Activated CD8-positive, alpha-beta memory T cell treated with anti-CD3 and anti-CD28 coated beads, Interleukin-2, amount 10 ng/mL, durations not matched to agents 7 days and 5 days (primary cell): ENCODE results near the gene SLC9C1. TPM values are rescaled to one million over a fixed set of nuclear protein-coding genes. Genes with fewer than 3 reads are reported as not detected.

ENCODE experiments used
- ATAC-seq: fragments of 150-1000 bp; cut with Tn5 transposase; one replicate; pipeline ENCODE4 v1.10.0; 2021; ENCODE audit warnings: moderate library complexity
- CTCF ChIA-PET: fragments of 350-600 bp; sonication (Branson Sonifier 250); formaldehyde crosslinking; loops from one replicate; lab custom pipeline; 2021; ENCODE audit warnings: antibody characterized with exemption; lab: Charles Lee
- DNase-seq: peaks from one replicate; pipeline ENCODE4 v3.0.0-alpha.2; 2020
- H3K27ac Mint-ChIP-seq: one replicate; pipeline ENCODE4 v1.8.0; 2021; ENCODE audit warnings: mild to moderate bottlenecking, mixed read lengths
- H3K27me3 Mint-ChIP-seq: one replicate; pipeline ENCODE4 v1.8.0; 2021; ENCODE audit warnings: mixed read lengths
- H3K36me3 Mint-ChIP-seq: one replicate; pipeline ENCODE4 v1.8.0; 2021; ENCODE audit warnings: mild to moderate bottlenecking, mixed read lengths
- H3K4me1 Mint-ChIP-seq: one replicate; pipeline ENCODE4 v1.8.0; 2021; ENCODE audit warnings: mixed read lengths
- H3K4me3 Mint-ChIP-seq: one replicate; pipeline ENCODE4 v1.8.0; 2021; ENCODE audit warnings: mild to moderate bottlenecking, moderate library complexity, mixed read lengths
- H3K9me3 Mint-ChIP-seq: one replicate; pipeline ENCODE4 v1.8.0; 2022; ENCODE audit warnings: low read depth, mixed read lengths
- total RNA-seq, 2 experiments: library from RNA; stranded (reverse); gene quantifications; one replicate each; pipeline ENCODE4 v1.2.3, GENCODE V29; 2021

SLC9C1 gene
- total RNA-seq, 2 experiments from 2014 or later = 0.28 TPM; not detected in 1

DNA sequence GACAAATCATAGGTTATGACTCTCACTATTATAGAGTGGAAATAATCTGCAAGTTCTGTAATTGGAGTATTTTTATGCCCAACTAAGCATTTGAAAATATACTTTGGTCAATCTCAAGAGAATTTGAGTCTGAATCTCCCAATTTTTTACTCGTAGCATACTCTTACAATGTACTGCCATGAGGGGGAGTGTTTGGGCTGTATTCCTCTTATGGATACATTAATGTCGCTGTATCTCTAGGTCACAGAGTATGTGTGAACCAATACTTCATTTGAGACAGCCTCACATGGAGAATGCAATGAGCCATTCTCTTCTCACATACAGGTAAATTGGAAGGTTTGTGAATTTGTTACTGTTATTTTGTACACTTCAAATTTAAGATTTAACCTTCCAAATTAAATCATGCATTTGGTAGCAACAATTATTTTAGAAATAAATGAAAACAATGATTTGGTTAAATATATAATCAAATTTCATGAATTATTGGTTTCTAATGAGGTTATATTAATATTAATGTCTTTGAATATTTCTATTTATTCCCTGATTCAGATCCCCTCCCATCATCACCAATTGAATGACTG is 33.4 kb upstream of the SLC9C1 start:
- H3K4me3 Mint-ChIP-seq = no peak overlapping the region
- CTCF ChIA-PET = interaction anchor here (1.0 to 2.0 kb wide), 6 partner anchors 34 to 216 kb away, joined by 3 to 7 read pairs (median 4); partner anchors contain the start of gene SLC9C1
- H3K9me3 Mint-ChIP-seq = no peaks in the 10 kb centered on the region
- peaks cover 13% of the 10 kb centered on the region for H3K27me3 Mint-ChIP-seq
- ATAC-seq (peak; percentile 99), DNase-seq (no peak)
- H3K27ac Mint-ChIP-seq = no peak overlapping the region
- H3K36me3 Mint-ChIP-seq = no peaks in the 10 kb centered on the region
- H3K4me1 Mint-ChIP-seq = peaks cover 4% of the 10 kb centered on the region

DNA sequence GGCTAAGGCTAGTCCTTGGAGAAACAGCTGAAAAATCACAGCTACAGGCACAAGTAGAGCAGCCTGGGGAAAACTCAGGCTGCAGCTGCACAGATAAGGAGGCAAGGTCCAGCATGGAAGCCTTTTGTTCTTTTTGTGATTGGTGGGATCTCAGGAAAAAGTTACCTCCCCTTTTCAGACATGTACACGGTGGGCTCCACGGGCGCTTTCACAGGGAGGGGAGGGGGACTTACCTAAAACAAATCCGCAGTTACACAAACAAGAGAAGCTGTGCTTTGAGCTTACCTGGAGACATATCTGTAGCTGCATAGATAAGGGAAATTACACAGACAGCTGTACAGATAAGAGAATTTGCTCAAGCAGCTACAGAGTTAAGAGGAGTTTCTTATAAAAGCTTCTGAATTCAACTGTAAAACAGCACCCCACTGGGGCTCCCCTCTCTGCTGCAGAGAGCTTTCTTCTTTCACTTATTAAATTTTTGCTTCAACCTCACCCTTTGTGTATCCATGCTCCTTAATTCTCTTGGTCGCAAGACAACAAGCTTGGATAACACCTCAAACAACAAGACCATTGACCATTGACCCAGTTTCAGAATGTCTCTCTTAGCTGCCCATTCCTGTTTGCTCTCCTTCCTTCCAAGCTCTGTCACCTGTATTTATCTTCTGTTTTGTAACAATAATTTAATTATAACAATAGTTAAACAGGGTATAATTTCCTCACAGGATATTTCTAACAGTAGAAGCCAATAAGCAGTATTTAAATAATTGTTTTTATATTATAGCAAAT is 28.0 kb upstream of the SLC9C1 start:
- Mint-ChIP-seq H3K9me3 (no peaks in the 10 kb centered on the region), H3K4me3 (no peak overlapping the region), H3K27ac (no peak overlapping the region), H3K36me3 (no peaks in the 10 kb centered on the region), H3K4me1 (no peaks in the 10 kb centered on the region), H3K27me3 (peaks cover 15% of the 10 kb centered on the region)
- DNase-seq (no peak), ATAC-seq (no peak)
- CTCF ChIA-PET = interaction anchor here (0.6 to 1.3 kb wide), 6 partner anchors 9 to 211 kb away, joined by 3 to 5 read pairs (median 3); no protein-coding TSS in a partner anchor

DNA sequence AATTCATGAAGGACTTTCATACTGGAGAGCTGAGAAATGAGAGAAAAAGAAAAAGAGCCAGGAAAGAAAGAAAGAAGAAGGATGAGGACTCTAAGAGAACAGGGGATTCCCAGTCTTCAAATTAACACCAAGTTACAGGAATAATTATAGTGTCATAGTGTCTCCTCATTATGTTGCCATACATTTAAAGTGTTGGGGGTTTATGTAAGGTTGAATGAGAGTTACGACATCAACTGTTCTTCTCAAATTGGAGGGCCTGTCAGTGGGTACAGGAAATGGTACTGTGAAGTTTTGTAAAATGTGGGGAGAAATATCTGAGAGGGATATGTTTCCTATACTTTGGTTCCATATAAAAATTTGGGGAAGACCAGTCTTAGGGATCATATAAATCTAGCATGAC is 26.7 kb upstream of the SLC9C1 start:
- Mint-ChIP-seq H3K9me3 (peaks cover 3% of the 10 kb centered on the region), H3K4me1 (no peaks in the 10 kb centered on the region), H3K27me3 (peaks cover 11% of the 10 kb centered on the region), H3K4me3 (no peak overlapping the region), H3K36me3 (peaks cover 2% of the 10 kb centered on the region), H3K27ac (no peak overlapping the region)
- CTCF ChIA-PET = interaction anchor here (2.7 kb wide), 1 partner anchor 27 kb away, joined by 9 read pairs; the partner anchor contains the start of gene SLC9C1
- no peak for DNase-seq
- no peak for ATAC-seq

DNA sequence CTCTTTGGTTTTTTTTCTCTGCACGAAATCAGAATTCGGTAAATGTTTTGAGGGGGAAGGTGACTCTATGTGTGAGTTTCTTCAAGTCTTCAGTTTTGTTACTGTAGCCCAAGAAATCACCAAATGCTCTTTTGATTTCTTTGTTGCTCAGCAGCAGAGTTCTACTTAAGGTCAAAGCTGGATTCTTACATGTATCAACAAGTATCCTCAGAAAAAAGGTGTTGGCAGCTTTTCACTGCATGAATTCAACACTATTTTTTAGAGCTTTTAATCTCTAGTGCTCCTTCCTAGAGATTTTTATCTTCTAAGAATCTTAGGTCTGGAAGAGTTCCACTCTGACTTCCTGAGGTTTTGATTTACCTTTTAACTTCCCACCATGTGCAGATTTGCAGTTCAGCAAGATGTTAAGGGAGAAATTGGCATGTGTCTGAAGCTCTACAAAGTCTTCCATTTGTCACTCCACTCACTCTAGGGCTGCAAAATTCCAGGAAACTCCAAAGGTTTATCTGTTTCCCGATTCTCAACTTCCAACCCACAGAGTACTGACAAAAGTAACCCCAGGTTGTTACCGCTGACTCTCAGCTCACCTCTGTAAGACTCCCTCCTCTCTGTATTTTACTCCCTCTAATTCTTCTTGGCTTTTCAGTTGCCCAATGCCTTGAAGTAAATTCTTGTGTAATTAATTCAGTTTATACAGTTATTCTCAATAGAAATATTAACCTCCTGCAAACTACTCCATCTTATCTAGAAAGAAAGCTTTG is 25.7 kb upstream of the SLC9C1 start:
- Mint-ChIP-seq H3K9me3 (peaks cover 7% of the 10 kb centered on the region), H3K36me3 (peaks cover 8% of the 10 kb centered on the region), H3K4me1 (no peaks in the 10 kb centered on the region), H3K4me3 (no peak overlapping the region), H3K27me3 (peaks cover 11% of the 10 kb centered on the region), H3K27ac (no peak overlapping the region)
- no peak for ATAC-seq
- no peak for DNase-seq
- CTCF ChIA-PET = interaction anchor here (1.1 to 2.7 kb wide), 3 partner anchors 26 to 183 kb away, joined by 3 to 9 read pairs (median 5); partner anchors contain the start of gene SLC9C1

DNA sequence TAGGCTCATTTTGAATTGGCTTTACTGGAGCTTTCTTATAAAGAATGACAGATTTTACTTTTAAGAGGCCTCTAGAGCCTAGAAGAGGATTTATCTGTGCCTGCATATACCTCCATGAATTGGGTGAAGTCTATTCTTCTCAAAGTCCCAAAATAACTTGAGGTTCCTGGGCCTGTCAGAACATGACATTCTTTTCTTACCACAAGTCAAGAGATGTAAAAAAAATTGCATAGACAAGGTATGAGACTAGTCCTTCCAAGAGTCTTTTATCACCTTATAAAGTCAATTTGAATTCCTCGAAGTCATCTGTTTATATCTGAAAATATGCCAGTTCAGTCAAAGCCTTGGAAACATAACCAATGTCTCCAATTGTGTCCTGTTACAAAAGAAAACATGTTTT is 21.8 kb upstream of the SLC9C1 start:
- no peak for ATAC-seq
- DNase-seq = no peak
- Mint-ChIP-seq H3K36me3 (peaks cover 11% of the 10 kb centered on the region), H3K27me3 (no peaks in the 10 kb centered on the region), H3K27ac (no peak overlapping the region), H3K4me1 (no peaks in the 10 kb centered on the region), H3K9me3 (peaks cover 7% of the 10 kb centered on the region), H3K4me3 (no peak overlapping the region)
- CTCF ChIA-PET = interaction anchor here (1.1 to 1.6 kb wide), 2 partner anchors 11 to 215 kb away, joined by 3 to 6 read pairs; no protein-coding TSS in a partner anchor

DNA sequence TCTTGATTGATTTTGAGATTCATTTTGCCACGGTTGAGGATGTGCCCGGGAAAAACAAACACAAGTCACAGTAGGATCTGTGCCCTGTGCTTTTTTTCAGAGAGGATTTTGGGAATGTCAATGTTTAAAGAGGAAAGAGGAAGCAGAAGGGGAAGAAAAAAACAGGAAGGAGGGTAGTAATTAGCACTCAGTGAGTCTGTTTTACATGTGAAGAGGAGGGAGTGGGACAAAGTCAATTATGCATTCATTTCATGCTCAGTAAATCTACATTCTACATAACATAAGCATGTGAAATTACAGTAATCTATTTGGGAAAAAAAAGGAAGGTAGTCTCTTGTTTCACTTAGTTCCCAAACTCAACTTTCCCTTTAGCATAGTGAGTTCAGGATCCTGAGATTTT is 20.6 kb upstream of the SLC9C1 start:
- CTCF ChIA-PET = interaction anchor here (1.1 kb wide), 1 partner anchor 11 kb away, joined by 4 read pairs; no protein-coding TSS in a partner anchor

DNA sequence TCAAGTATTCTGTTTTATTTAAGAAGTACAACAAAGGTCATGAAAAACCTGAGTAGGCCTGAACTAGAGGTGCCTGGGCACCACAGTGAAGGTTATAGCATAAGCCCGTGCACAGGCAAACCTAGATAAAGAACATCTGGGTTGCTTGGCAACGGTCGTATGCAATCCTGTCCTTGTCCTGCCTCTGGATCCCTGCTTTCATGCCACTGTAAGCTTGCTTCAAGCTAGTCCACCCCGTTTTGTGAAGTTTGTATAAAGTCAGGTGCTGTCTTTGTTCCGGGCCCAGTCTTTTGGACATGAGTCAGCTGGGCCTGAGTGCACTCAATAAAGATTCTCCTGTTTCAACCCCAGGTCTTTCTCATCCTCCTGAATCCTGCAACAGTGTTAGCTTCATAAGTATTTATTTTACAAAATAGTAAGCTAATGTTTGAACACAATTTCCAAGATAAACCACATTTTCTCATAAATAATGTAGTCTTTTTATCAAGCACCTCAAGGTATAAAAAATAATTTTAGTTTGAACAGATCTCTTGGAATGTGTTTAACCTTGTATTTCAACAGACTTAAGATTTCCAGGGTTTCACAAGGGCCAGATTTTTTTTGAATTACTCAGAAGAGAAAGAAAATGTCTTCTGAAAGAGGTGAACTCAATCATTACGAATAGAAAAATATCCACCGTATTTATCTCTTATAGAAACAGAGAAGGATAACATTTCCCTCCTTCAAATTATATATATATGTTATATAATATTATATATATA is 14.3 kb upstream of the SLC9C1 start:
- H3K27me3 Mint-ChIP-seq = no peaks in the 10 kb centered on the region
- CTCF ChIA-PET = interaction anchor here (1.4 to 2.5 kb wide), 2 partner anchors 15 to 197 kb away, joined by 3 to 7 read pairs; partner anchors contain the start of gene SLC9C1
- no peaks in the 10 kb centered on the region for H3K36me3 Mint-ChIP-seq
- H3K27ac Mint-ChIP-seq = no peak overlapping the region
- no peak overlapping the region for H3K4me3 Mint-ChIP-seq
- no peaks in the 10 kb centered on the region for H3K4me1 Mint-ChIP-seq
- H3K9me3 Mint-ChIP-seq = no peaks in the 10 kb centered on the region
- no peak for DNase-seq
- ATAC-seq = no peak

More for the DNA sequence above, 20.6 kb upstream of the SLC9C1 start:
- Mint-ChIP-seq H3K9me3 (peaks cover 7% of the 10 kb centered on the region), H3K27ac (no peak overlapping the region), H3K27me3 (no peaks in the 10 kb centered on the region), H3K4me1 (no peaks in the 10 kb centered on the region), H3K36me3 (peaks cover 11% of the 10 kb centered on the region), H3K4me3 (no peak overlapping the region)
- DNase-seq (no peak), ATAC-seq (no peak)

DNA sequence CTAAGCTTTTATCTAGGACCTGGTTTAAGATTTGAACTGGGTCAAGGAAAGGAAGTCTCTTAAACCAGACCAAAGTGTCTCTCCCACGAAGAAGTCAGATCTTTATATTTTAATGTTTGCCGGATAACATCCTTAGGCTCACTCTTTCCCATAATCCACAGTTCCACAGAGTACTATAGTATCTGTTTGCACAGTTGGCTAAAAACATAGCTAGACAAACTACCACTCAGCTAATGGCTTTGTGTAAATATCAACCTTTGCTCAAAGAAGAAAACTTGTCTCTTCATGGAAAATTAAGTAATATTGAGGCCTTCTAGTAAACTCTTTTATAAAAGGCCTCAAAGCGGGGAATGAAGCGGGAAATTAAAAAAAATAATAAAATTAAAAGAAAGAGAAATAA is 13.5 kb upstream of the SLC9C1 start:
- H3K4me1 Mint-ChIP-seq = no peaks in the 10 kb centered on the region
- H3K27me3 Mint-ChIP-seq = no peaks in the 10 kb centered on the region

DNA sequence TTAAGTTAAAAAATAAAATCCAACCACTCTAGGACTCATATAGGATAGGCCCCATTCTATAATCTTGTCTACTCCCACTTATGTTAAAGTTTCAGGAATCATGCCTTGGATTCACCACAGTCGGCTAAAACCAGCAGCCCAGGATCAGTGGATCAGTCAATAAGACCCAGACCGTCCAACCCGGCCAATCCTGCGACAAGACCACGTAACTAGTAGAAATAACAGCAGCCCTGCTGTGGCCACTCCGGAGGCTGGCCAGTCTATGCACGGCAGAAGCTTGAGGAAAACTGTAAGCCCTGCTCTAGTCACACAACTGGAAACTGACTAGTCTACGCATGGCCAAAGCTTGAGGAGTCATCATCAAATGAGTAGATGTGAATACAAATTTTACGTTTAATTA is 12.8 kb upstream of the SLC9C1 start:
- no peak overlapping the region for H3K27ac Mint-ChIP-seq
- H3K4me1 Mint-ChIP-seq = no peaks in the 10 kb centered on the region
- no peak for ATAC-seq
- no peaks in the 10 kb centered on the region for H3K36me3 Mint-ChIP-seq
- no peaks in the 10 kb centered on the region for H3K9me3 Mint-ChIP-seq
- H3K4me3 Mint-ChIP-seq = no peak overlapping the region
- no peaks in the 10 kb centered on the region for H3K27me3 Mint-ChIP-seq
- DNase-seq = no peak
- CTCF ChIA-PET = interaction anchor here (1.4 kb wide), 1 partner anchor 195 kb away, joined by 3 read pairs; no protein-coding TSS in a partner anchor

More for the DNA sequence above, 13.5 kb upstream of the SLC9C1 start:
- CTCF ChIA-PET = interaction anchor here (1.4 to 2.5 kb wide), 2 partner anchors 14 to 196 kb away, joined by 3 to 7 read pairs; partner anchors contain the start of gene SLC9C1
- Mint-ChIP-seq H3K27ac (no peak overlapping the region), H3K4me3 (no peak overlapping the region), H3K36me3 (no peaks in the 10 kb centered on the region), H3K9me3 (no peaks in the 10 kb centered on the region)
- DNase-seq (no peak), ATAC-seq (no peak)

DNA sequence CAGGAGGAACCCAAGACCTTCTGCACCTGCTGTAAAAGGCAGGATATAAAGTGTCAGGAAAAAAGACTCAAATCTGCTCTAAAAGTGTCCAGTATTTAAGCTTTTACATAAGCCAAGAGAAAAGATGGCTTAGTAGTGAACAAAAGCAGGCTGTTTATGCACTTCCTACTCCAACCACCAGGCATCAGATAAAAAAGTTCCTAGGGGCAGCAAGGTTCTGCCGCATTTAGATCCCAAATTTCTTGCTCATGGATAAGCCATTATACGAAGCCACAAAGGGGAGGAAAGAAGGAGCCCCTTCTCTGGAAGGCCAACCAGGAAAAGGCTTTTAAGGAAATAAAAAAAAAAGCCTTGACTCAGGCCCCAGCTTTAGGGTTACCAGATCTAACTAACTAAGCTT is 10.6 kb upstream of the SLC9C1 start:
- ATAC-seq = no peak
- CTCF ChIA-PET = interaction anchor here (1.0 to 3.7 kb wide), 14 partner anchors 9 to 233 kb away, joined by 3 to 30 read pairs (median 4); partner anchors contain the start of gene SLC9C1
- H3K36me3 Mint-ChIP-seq = no peaks in the 10 kb centered on the region

DNA sequence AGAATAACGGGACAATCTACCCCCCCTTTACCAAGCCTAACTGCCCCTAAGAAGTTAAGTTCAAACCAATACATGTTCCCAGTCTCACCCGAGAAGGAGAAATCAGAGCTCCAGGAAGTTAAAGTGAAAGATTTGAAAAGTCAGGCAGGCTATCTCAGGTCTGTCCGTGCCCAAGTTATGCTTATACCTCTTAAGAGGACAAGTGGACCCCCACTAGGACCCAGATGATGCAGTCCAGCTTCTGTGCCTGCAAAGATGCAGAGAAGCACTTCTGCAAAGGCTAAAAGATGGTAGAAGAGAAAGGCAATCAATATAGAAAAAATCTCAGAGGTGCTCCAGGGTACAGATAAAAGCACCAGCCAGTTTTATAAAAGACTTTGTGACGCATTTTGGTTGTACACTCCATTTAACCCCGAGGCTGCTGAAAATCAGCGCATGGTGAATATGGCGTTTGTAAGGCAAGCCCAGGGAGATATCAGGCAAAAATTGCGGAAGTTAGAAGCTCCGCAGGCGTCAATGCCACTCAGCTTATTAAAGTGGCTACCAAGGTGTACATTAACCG is 9.8 kb upstream of the SLC9C1 start:
- DNase-seq (no peak), ATAC-seq (peak; percentile 50)
- Mint-ChIP-seq H3K27me3 (no peaks in the 10 kb centered on the region), H3K36me3 (no peaks in the 10 kb centered on the region), H3K4me1 (peaks cover 2% of the 10 kb centered on the region), H3K27ac (no peak overlapping the region), H3K9me3 (no peaks in the 10 kb centered on the region), H3K4me3 (no peak overlapping the region)
- CTCF ChIA-PET = interaction anchor here (1.1 to 3.7 kb wide), 12 partner anchors 10 to 214 kb away, joined by 3 to 30 read pairs (median 5); partner anchors contain the start of gene SLC9C1

More for the DNA sequence above, 10.6 kb upstream of the SLC9C1 start:
- H3K27me3 Mint-ChIP-seq = no peaks in the 10 kb centered on the region
- no peaks in the 10 kb centered on the region for H3K4me1 Mint-ChIP-seq
- H3K9me3 Mint-ChIP-seq = no peaks in the 10 kb centered on the region
- no peak overlapping the region for H3K27ac Mint-ChIP-seq
- H3K4me3 Mint-ChIP-seq = no peak overlapping the region
- no peak for DNase-seq
